GM23248 (cell line): ENCODE results near the gene IMPDH1.

Source experiments
- EZH2 ChIP-seq: fragments of 200-600 bp; sonication (generic); IDR thresholded peaks from 2 replicates; pipeline ENCODE4 v1.6.1; 2018; ENCODE audit warnings: antibody characterized with exemption, mild to moderate bottlenecking; ENCODE audit not compliant: insufficient read depth, poor library complexity, severe bottlenecking
- EZH2phosphoT487 ChIP-seq: fragments of 200-600 bp; sonication (generic); IDR thresholded peaks from 2 replicates; pipeline ENCODE4 v1.6.1; 2018; ENCODE audit warnings: antibody characterized with exemption, moderate library complexity, mild to moderate bottlenecking, low read depth; ENCODE audit not compliant: insufficient read depth

GRCh38 chr7:128378637-128379036, 31.1 kb downstream of the IMPDH1 start:
- TF ChIP-seq EZH2 (no peak), EZH2phosphoT487 (no peak)
